GM12878 (cell line): ENCODE measurements around the gene MIPOL1. TPM values are rescaled to one million over a fixed set of nuclear protein-coding genes. Genes with fewer than 3 reads are reported as not detected.

Experiments used
- ATAC-seq: fragments of 200-7000 bp; cut with Tn5 transposase; 3 replicates; pipeline ENCODE4 v1.9.1; 2020; ENCODE audit warnings: mild to moderate bottlenecking, moderate library complexity
- BruUV-seq: library from RNA; stranded (reverse); fragments of 400-500 nt; replicated peaks from 2 replicates; lab custom pipeline; 2021; lab: Mats Ljungman, UMichigan
- CTCF ChIA-PET: fragments of 300-600 bp; sonication (Branson Sonifier 250); formaldehyde crosslinking; extraction: SDS; loops from one replicate; lab custom pipeline; 2021; ENCODE audit warnings: inconsistent platforms; lab: Yijun Ruan, JAX
- POLR2A ChIA-PET: fragments of 350-600 bp; formaldehyde crosslinking; extraction: SDS; loops from one replicate; lab custom pipeline; 2021; ENCODE audit warnings: inconsistent platforms; lab: Charles Lee
- RAD21 ChIA-PET: fragments of 300-600 bp; sonication (Branson Sonifier 250); formaldehyde crosslinking; loops from one replicate; lab custom pipeline; 2023; ENCODE audit warnings: antibody characterized with exemption; ENCODE audit not compliant: unreplicated experiment; lab: Charles Lee
- SMC1A ChIA-PET: fragments of 300-600 bp; sonication (Branson Sonifier 250); formaldehyde crosslinking; loops from one replicate; lab custom pipeline; 2023; ENCODE audit not compliant: unreplicated experiment, uncharacterized antibody; lab: Charles Lee
- DNase-seq: peaks from one replicate; pipeline ENCODE4 v3.0.0-alpha.2; 2011; ENCODE audit warnings: low read depth, low spot score
- FAIRE-seq: peaks from 3 replicates; lab custom pipeline; 2011; peaks lifted over from hg19 to GRCh38; lab: Jason Lieb, UNC
- H2AFZ ChIP-seq: 2 replicates; pipeline ENCODE4 v1.6.0; 2011; ENCODE audit warnings: low read depth, low read length, control low read depth; ENCODE audit not compliant: control insufficient read depth
- H3K27ac ChIP-seq: 2 replicates; pipeline ENCODE4 v1.5.1; 2011; ENCODE audit warnings: control low read depth; ENCODE audit not compliant: control insufficient read depth, insufficient read depth
- H3K27me3 ChIP-seq, 2 experiments: replicated peaks in 1 of 2; 2 replicates each; pipeline versions ENCODE4 v1.6.0 to v1.6.1; 2011; ENCODE audit warnings: low read length in 1 of 2; ENCODE audit not compliant: control insufficient read depth in 2 of 2, insufficient read depth in 2 of 2
- H3K36me3 ChIP-seq, 2 experiments: 2 replicates each; pipeline ENCODE4 v1.5.1; 2011; ENCODE audit warnings: low read length in 1 of 2; ENCODE audit not compliant: control insufficient read depth in 2 of 2, insufficient read depth in 2 of 2
- H3K4me1 ChIP-seq: 2 replicates; pipeline ENCODE4 v1.6.1; 2011; ENCODE audit warnings: mild to moderate bottlenecking, low read length, moderate library complexity, mixed read lengths; ENCODE audit not compliant: control insufficient read depth, insufficient read depth
- H3K4me2 ChIP-seq: 2 replicates; pipeline ENCODE4 v1.6.0; 2011; ENCODE audit warnings: control low read depth; ENCODE audit not compliant: control insufficient read depth, insufficient read depth
- H3K4me3 ChIP-seq: fragments of 200-600 bp; sonication (generic); 2 replicates; pipeline ENCODE4 v1.5.1; 2016
- H3K79me2 ChIP-seq: 2 replicates; pipeline ENCODE4 v1.6.0; 2011; ENCODE audit warnings: low read length; ENCODE audit not compliant: control insufficient read depth, insufficient read depth
- H3K9ac ChIP-seq: 2 replicates; pipeline ENCODE4 v1.8.0; 2011; ENCODE audit warnings: low read length, control low read depth, mixed read lengths; ENCODE audit not compliant: control insufficient read depth, insufficient read depth
- H3K9me3 ChIP-seq: replicated peaks from 3 replicates; pipeline ENCODE4 v1.5.1; 2011; ENCODE audit warnings: mild to moderate bottlenecking, low read length; ENCODE audit not compliant: control insufficient read depth, insufficient read depth
- H4K20me1 ChIP-seq: 2 replicates; pipeline ENCODE4 v1.6.0; 2011; ENCODE audit not compliant: control insufficient read depth, insufficient read depth
- ATF7 ChIP-seq: fragments of 450-650 bp; IDR thresholded peaks from 2 replicates; pipeline ENCODE4 v1.6.1; 2016; ENCODE audit warnings: low read depth, mild to moderate bottlenecking
- CHD2 ChIP-seq: IDR thresholded peaks from 2 replicates; pipeline ENCODE4 v1.6.1; 2011; ENCODE audit warnings: low read depth, low read length, improper control_type of control experiment, borderline replicate concordance
- CHD4 ChIP-seq: fragments of 200-600 bp; sonication (generic); IDR thresholded peaks from 2 replicates; pipeline ENCODE4 v1.6.1; 2016; ENCODE audit warnings: mild to moderate bottlenecking
- JUNB ChIP-seq: IDR thresholded peaks from 2 replicates; pipeline ENCODE4 v1.6.1; 2016; ENCODE audit warnings: antibody characterized with exemption, mild to moderate bottlenecking
- KDM1A ChIP-seq: fragments of 200-600 bp; sonication (generic); IDR thresholded peaks from 2 replicates; pipeline ENCODE4 v1.6.1; 2016; ENCODE audit warnings: borderline replicate concordance
- MEF2B ChIP-seq: fragments of 450-650 bp; IDR thresholded peaks from 2 replicates; pipeline ENCODE4 v1.6.1; 2018; ENCODE audit warnings: mild to moderate bottlenecking, moderate library complexity; ENCODE audit not compliant: partially characterized antibody, poor library complexity, severe bottlenecking
- PRDM15 ChIP-seq: fragments of 450-650 bp; formaldehyde crosslinking; IDR thresholded peaks from 2 replicates; pipeline ENCODE4 v1.4.0; 2020; ENCODE audit warnings: mild to moderate bottlenecking, moderate library complexity
- RBBP5 ChIP-seq: fragments of 200-600 bp; sonication (generic); conservative IDR thresholded peaks from 2 replicates; pipeline ENCODE4 v1.6.1; 2016
- RELB ChIP-seq: fragments of 450-650 bp; IDR thresholded peaks from 2 replicates; pipeline ENCODE4 v1.6.1; 2017; ENCODE audit warnings: low read depth, mild to moderate bottlenecking, moderate library complexity
- SIX5 ChIP-seq: IDR thresholded peaks from 2 replicates; pipeline ENCODE4 v1.6.1; 2011; ENCODE audit warnings: mild to moderate bottlenecking, low read depth, low read length, moderate library complexity; ENCODE audit not compliant: severe bottlenecking
- STAT1 ChIP-seq: fragments of 450-650 bp; conservative IDR thresholded peaks from 2 replicates; pipeline ENCODE4 v1.6.1; 2014; ENCODE audit warnings: antibody characterized with exemption, mild to moderate bottlenecking
- ZNF207 ChIP-seq: fragments of 450-650 bp; IDR thresholded peaks from 2 replicates; pipeline ENCODE4 v1.6.1; 2014; ENCODE audit warnings: antibody characterized with exemption, mild to moderate bottlenecking, borderline replicate concordance
- ZNF687 ChIP-seq: fragments of 450-650 bp; IDR thresholded peaks from 2 replicates; pipeline ENCODE4 v1.6.1; 2017; ENCODE audit warnings: mild to moderate bottlenecking, moderate library complexity
- ZZZ3 ChIP-seq: IDR thresholded peaks from 2 replicates; pipeline ENCODE4 v1.6.1; 2011; ENCODE audit warnings: low read depth; ENCODE audit not compliant: control insufficient read depth, insufficient read length
- WGBS: methylation state at CpG from one replicate; pipeline ENCODE4 v1.1.6; 2016; ENCODE audit warnings: low lambda C conversion rate; ENCODE audit not compliant: insufficient replicate concordance, insufficient coverage; ENCODE audit errors: missing lambda C conversion rate; 5-methylcytosine and 5-hydroxymethylcytosine counted together
- in situ Hi-C: fragments of 300-500 bp; cut with MboI; formaldehyde crosslinking; loops from 9 replicates; pipeline ENCODE4 v1.14.3; 2018; ENCODE audit warnings: mixed read lengths
- intact Hi-C: fragments of 100-400 bp; cut with micrococcal nuclease; formaldehyde crosslinking; loops from one replicate; pipeline ENCODE4 v1.14.2; 2022; ENCODE audit not compliant: unreplicated experiment
- polyA plus RNA-seq, 11 experiments: library from polyadenylated mRNA; depleted of rRNA in 4 of 11; unstranded in 6 of 11; stranded (reverse) in 5 of 11; fragments of >200 nt; fragmentation: Nextera tagmentation in 4 of 11; fragmentation: Illumina TruSeq in 1 of 11; extraction: Ambion mirVana in 4 of 11; extraction: Trizol in 1 of 11; gene quantifications; 1 replicate in 1 of 11; 2 replicates in 10 of 11; pipeline versions ENCODE4 v1.2.1 to v1.2.3, GENCODE V29; 2011 to 2016; ENCODE audit warnings: inconsistent platforms in 2 of 11, missing spikeins in 2 of 11, low read depth in 1 of 11
- total RNA-seq, 4 experiments: library from RNA; depleted of rRNA in 3 of 4; stranded (reverse); fragments of >200 nt in 3 of 4; fragmentation: Illumina TruSeq in 1 of 4; extraction: Trizol in 1 of 4; gene quantifications; 2 replicates each; pipeline versions ENCODE4 v1.2.1 to v1.2.3, GENCODE V29; 2013 to 2021

MIPOL1 gene
- total and polyA plus RNA-seq, 10 of the 15 experiments (the other 5 are each of a cell fraction or from before 2014, with no cell fraction given), result 0.06 TPM; not detected in 9

GRCh38 chr14:37472906-37473305 is 275.2 kb downstream of the MIPOL1 start:
- Histone ChIP-seq H3K79me2 (no peaks in the 10 kb centered on the region), H3K4me2 (no peak overlapping the region), H3K36me3 (no peaks in the 10 kb centered on the region), H3K9me3 (no peaks in the 10 kb centered on the region), H4K20me1 (no peaks in the 10 kb centered on the region), H3K4me3 (no peak overlapping the region), H2AFZ (no peak overlapping the region), H3K27me3 (no peaks in the 10 kb centered on the region), H3K4me1 (no peaks in the 10 kb centered on the region), H3K9ac (no peak overlapping the region), H3K27ac (no peak overlapping the region)
- no peak for FAIRE-seq
- intact Hi-C loops (no loop called here), in situ Hi-C loops (no loop called here)
- TF ChIP-seq PRDM15 (CRISPR knock-in tag) (no peak), JUNB (no peak), CHD2 (no peak), RELB (no peak), ATF7 (no peak), MEF2B (no peak), RBBP5 (no peak), ZZZ3 (no peak), KDM1A (no peak), ZNF687 (no peak), CHD4 (no peak), SIX5 (no peak), ZNF207 (no peak), STAT1 (no peak)
- ChIA-PET RAD21 (no interaction called here), SMC1A (no interaction called here), POLR2A (no interaction called here), CTCF (no interaction called here)
- BruUV-seq, result no TSS peak
- no peak for DNase-seq
- ATAC-seq, result no peak
- 41% methylated on average over 3 of the region's 4 CpGs for WGBS
